G401.6 (cell line): ENCODE results near the gene FOXN3.
"Not testable (repeated sequence)": the region's sequence is repeated elsewhere in the genome, so short reads cannot be mapped to it uniquely, and the experiment has no call there.

Experiments
- FAIRE-seq: peaks from 2 replicates; lab custom pipeline; 2012; peaks lifted over from hg19 to GRCh38; lab: Jason Lieb, UNC

FOXN3 gene

GRCh38 chr14:89227496-89227836 is 189.6 kb downstream of the FOXN3 start:
- no peak for FAIRE-seq

- no peak for FAIRE-seq
Measured at GRCh38 chr14:89226801-89227495, 190.1 kb downstream of the FOXN3 start.

GRCh38 chr14:89225607-89226006 is 191.4 kb downstream of the FOXN3 start:
- no peak for FAIRE-seq

- FAIRE-seq, result no peak
Measured at GRCh38 chr14:89221109-89221810, 195.8 kb downstream of the FOXN3 start.

GRCh38 chr14:89219051-89219450 is 198.0 kb downstream of the FOXN3 start:
- FAIRE-seq, result no peak

GRCh38 chr14:89217891-89218290 is 199.1 kb downstream of the FOXN3 start:
- no peak for FAIRE-seq

GRCh38 chr14:89215531-89215930 is 201.5 kb downstream of the FOXN3 start:
- no peak for FAIRE-seq

GRCh38 chr14:89215114-89215513 is 201.9 kb downstream of the FOXN3 start:
- FAIRE-seq, result no peak

- FAIRE-seq, result no peak
Measured at GRCh38 chr14:89214221-89214965, 202.6 kb downstream of the FOXN3 start.

- FAIRE-seq, result no peak
Measured at GRCh38 chr14:89212386-89213235, 204.4 kb downstream of the FOXN3 start.

GRCh38 chr14:89209558-89209957 is 207.5 kb downstream of the FOXN3 start:
- no peak for FAIRE-seq

GRCh38 chr14:89207925-89208328 is 209.1 kb downstream of the FOXN3 start:
- no peak for FAIRE-seq

GRCh38 chr14:89206389-89207031 is 210.5 kb downstream of the FOXN3 start:
- FAIRE-seq, result no peak

- FAIRE-seq, result no peak
Measured at GRCh38 chr14:89205137-89205740, 211.8 kb downstream of the FOXN3 start.

GRCh38 chr14:89202413-89203190 is 214.4 kb downstream of the FOXN3 start:
- no peak for FAIRE-seq

- no peak for FAIRE-seq
Measured at GRCh38 chr14:89201645-89202044, 215.4 kb downstream of the FOXN3 start.

- not testable (repeated sequence) for FAIRE-seq
Measured at GRCh38 chr14:89199357-89199756, 217.7 kb downstream of the FOXN3 start.

GRCh38 chr14:89198544-89199329 is 218.3 kb downstream of the FOXN3 start:
- FAIRE-seq, result no peak

GRCh38 chr14:89197623-89198022 is 219.4 kb downstream of the FOXN3 start:
- no peak for FAIRE-seq

GRCh38 chr14:89196545-89196944 is 220.5 kb downstream of the FOXN3 start:
- FAIRE-seq, result no peak
